HG03378 (cell line): ENCODE data around the gene ADAM29.
"Not testable (repeated sequence)": the region's sequence is repeated elsewhere in the genome, so short reads cannot be mapped to it uniquely, and the experiment has no call there.

Experiments used
- ATAC-seq: cut with Tn5 transposase; IDR thresholded peaks from one replicate; pipeline ENCODE4 v1.9.1; 2021; ENCODE audit warnings: mild to moderate bottlenecking, moderate library complexity; ENCODE audit not compliant: unreplicated experiment

The ADAM29 gene

DNA sequence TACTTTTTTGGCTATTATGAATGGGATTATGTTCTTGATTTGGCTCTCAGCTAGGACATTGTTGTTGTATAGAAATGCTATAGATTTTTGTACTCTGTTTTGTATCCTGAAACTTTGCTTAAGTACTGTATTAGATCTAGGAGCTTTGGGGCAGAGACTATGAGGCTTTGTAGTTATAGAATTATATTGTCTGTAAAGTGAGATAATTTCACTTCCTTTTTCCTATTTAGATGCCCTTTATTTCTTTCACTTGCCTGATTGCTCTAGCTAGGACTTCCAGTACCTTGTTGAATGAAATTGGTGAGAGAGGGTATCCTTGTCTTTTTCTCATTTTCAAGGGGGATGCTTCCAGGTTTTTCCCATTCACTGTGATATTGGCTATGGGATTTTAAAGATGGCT is 28.1 kb downstream of the ADAM29 start:
- no peak for ATAC-seq

DNA sequence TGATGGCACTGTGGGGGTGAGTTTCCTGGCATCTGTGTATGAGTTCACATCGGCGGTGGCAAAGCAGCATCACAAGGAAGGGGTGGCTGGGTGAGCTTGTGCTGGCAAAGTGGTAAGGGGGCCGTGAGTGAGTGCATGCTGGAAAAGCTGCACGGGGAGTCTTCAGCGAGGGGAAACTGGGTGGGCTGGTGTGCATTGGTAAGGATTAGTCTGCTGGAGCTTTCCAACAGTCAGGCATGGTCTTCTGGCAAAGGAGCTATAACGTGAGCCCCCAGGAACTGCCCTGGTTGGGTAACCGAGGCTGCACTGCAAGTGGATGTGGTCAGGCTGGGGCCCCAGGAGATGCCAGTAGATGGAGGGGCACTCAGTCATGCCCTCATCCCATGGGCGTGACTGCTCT is 30.7 kb downstream of the ADAM29 start:
- no peak for ATAC-seq

DNA sequence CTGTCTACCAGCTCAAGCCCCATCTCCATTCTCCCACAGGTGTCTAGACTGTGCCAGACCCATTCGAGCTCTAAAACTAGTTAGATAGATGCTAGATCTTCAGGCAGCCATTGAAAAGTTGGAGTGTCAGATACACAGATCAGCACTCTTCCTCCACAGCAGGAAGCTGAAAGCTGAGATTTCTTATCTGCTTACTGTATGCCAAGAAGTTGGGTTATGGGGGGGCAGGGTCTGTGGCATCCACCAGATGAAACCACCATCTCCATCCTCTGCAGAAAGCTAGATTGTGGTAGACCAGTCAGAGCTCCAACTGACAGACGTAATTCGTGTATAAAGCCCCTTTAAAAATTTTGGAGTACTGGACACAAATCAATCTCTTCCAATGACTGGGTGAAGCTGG is 54.8 kb downstream of the ADAM29 start:
- no peak for ATAC-seq

DNA sequence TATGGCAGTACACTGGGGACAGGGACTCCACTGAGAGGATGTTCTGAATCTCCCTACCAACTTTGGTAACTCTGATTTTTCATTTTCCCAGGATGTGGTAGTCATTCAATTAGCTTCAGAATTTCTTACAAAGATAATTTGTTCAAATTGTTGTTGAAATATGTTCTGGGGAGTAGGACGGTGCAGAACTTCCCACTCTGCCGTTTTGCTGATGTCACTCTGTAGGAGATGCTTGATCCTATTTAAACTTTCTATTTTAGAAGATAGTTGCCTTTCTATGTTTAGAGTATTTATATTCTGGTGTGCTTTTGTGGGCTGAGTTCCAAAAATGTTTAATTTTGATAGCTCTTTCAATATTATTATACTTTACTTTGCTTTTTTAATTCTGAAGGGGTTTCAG is 55.2 kb downstream of the ADAM29 start:
- ATAC-seq: no peak

DNA sequence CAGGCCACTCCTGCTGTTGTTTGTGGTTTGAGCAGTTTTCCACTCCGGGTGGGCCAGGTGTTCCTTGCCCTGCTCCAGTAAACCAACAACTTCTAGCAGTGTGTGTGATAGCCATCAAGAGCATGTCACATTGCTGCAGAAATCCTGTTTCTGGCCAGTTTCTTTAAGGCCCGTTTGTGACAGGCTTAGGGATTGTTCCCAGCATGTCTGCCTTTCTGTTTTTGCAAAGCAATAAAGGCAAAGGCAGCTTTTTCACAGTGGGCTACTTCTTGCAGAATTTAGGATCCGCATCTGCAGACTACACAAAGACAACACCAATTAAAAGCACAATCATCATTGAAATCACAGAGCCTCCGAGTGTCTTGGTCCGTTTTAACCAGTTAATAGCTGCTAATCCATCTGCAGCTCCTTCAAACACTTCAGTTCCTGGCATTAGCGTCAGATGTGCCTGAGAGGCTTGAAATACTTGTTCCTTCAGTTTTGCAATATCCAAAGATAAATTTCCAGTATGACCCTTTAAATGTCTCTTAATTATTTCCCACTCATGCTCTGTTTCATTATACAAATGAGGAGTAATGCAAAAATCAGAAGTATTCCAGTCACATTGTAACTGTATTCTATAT is 65.1 kb downstream of the ADAM29 start:
- ATAC-seq: no peak

DNA sequence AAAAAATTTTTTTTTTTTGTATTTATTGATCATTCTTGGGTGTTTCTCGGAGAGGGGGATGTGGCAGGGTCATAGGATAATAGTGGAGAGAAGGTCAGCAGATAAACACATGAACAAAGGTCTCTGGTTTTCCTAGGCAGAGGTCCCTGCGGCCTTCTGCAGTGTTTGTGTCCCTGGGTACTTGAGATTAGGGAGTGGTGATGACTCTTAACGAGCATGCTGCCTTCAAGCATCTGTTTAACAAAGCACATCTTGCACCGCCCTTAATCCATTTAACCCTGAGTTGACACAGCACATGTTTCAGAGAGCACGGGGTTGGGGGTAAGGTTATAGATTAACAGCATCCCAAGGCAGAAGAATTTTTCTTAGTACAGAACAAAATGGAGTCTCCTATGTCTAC is 65.7 kb downstream of the ADAM29 start:
- not testable (repeated sequence) for ATAC-seq

DNA sequence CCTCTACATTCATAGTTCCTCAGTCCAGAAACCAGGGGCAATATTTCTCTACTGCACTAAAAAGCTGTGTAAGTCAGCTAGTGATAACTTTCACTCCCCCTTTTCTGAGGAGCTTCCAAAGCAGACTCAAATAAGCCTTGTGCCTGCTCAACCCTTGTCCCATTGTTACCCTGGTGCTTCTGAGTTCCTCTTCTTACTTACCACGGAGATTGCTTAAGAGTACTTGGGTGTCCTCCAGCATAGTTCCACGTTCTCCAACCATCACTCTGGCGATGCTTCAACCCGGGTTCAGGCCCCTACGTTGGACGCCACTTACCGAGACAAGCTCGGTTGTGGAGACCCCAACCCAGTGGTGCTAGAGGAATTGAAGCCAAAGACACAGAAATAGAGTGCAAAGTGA is 71.6 kb downstream of the ADAM29 start:
- ATAC-seq: no peak

DNA sequence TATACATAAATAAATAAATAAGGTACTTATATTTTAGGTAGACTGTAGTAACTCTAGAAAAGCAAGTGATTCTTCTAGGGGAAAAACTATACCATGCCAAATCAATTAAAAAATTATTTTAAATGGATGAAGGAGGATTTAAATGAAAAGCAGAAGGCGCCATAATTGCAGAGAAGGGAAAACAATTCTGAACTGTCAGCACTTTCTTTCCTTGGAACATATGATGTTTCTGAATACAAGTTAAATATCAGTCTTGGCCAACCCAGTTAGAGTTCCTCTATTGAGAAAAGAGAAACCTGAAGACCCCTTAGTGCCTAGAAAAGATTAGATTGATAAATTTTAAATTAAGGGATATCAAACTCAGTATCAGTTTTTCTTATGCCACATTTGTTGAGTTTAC is 75.8 kb downstream of the ADAM29 start:
- no peak for ATAC-seq

DNA sequence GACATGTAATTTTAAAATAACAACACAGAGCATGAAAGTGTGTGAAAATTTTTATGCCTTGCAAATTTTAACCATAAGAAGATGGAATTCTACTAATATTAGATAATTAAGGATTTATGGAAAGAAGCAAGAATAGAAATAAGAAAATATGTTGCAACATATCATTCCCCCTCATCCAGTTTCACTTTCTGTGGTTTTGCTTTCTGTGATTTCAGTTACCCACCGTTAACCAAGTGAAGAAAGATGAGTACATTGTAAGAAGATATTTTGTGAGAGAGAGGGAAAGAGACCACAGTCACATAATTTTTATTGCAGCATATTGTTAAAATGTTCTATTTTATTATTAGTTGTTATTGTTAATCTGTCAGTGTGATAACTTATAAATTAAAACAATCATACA is 77.9 kb downstream of the ADAM29 start:
- ATAC-seq: no peak

DNA sequence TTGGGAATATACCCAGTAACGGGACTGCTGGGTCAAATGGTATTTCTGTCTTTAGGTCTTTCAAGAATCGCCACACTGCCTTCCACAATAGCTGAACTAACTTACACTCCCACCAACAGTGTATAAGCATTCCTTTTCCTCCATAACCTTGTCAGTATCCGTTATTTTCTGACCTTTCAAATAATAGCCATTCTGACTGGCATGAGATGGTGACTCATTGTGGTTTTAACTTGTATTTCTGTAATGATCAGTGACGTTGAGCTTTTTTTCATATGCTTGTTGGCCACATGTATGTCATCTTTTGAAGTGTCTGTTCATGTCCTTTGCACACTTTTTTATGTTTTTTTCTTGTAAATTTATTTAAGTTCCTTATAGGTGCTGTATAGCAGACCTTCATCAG is 81.2 kb downstream of the ADAM29 start:
- ATAC-seq: no peak

DNA sequence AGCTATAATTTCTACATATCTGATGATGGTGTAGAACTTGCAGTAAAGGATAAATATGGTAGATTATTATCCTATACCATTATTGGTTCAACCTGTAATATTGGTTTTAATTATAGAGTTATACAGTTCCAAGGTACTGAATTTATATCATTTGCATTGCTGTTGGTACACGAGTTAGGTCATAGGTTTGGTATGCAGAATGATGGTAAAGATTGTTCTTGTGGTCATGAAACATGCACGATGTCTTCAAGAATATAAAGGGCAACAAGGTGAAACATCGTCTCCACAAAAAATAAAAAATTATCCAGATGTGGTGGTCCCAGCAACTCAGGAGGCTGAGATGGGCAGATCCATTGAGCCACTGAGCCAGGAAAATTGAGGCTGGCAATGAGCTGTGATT is 99.6 kb downstream of the ADAM29 start:
- no peak for ATAC-seq

DNA sequence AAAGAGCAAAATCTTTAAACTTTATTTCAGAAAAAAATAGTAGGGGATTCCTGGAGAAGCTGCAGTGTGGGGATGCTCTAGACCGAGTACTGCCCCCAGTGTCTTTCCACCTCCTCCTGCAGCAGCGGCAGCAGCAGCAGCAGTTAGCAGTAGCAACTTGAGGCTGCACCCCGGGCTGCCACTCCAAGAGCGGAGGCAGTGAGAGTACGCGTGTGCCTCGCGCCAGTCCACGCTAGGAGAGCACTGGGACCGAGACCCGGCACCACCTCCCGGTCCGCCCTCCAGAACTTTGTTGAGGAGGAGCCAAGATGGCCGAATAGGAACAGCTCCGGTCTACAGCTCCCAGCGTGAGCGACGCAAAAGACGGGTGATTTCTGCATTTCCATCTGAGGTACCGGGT is 101.3 kb downstream of the ADAM29 start:
- not testable (repeated sequence) for ATAC-seq
